ENCODE data around the gene TRAM2. TPM values are rescaled to one million over a fixed set of nuclear protein-coding genes. Genes with fewer than 3 reads are reported as not detected.
A peak's percentile ranks its signal among the peaks of the same experiment; 100 is the strongest.

Gene TRAM2
- polyA plus RNA-seq, 1 experiment = 152 TPM

DNA sequence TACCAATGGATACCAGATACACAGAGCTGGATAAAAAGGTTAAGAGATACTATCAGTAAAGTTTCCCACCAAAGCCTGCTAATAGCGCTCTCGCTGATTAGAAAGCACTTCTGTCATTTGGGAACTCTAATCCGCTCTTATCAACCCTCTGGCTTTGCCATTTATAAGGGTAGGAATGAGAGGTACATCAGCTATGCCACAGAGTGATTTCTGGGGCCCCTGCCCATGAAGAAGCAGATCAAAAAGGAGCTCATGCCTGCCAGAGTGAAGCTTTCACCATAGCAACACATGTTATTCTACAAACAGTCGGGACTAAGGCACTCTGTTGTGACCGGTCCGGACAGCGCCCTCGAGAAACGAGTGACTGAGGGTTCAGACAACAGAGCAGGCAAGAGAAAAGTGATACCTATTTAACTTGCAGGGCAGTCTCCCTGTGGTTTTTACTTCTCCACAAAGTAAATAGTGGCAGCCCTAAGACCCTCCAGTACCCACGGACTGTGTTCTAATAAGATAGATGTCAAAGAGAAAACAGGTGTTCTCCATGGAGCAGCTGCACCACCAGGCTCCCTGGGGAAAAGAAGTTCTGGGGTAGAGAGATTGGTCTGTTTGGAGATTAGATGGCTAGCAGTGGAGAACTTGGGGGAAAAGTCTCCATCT lies 5.6 kb downstream of the TRAM2 start:
- DNase-seq (ENCODE audit: low read depth, low spot score) = no peak
- Histone ChIP-seq H3K27me3 (ENCODE audit: control insufficient read depth, insufficient read depth, low read length) (no peaks in the 10 kb centered on the region), H3K4me3 (ENCODE audit: low read depth, low read length) (peak overlapping the region; percentile 5; the same call in 1 of the 2 replicates), H3K27ac (ENCODE audit: low read depth, low read length) (no peak overlapping the region), H3K9me3 (ENCODE audit: control insufficient read depth, insufficient read depth, low read length) (no peaks in the 10 kb centered on the region; the same call in 1 of the 2 replicates)
- ChIA-PET CTCF (interaction anchor here (0.6 to 1.4 kb wide), 3 partner anchors 60 to 92 kb away, joined by 3 to 5 read pairs (median 4); no protein-coding TSS in a partner anchor), POLR2A (interaction anchor here (1.6 kb wide), 1 partner anchor 56 kb away, joined by 6 read pairs; no protein-coding TSS in a partner anchor)
- no peak for TF ChIP-seq CTCF (IDR thresholded peaks at IDR 0.05; ENCODE audit: low read depth, low read length)

DNA sequence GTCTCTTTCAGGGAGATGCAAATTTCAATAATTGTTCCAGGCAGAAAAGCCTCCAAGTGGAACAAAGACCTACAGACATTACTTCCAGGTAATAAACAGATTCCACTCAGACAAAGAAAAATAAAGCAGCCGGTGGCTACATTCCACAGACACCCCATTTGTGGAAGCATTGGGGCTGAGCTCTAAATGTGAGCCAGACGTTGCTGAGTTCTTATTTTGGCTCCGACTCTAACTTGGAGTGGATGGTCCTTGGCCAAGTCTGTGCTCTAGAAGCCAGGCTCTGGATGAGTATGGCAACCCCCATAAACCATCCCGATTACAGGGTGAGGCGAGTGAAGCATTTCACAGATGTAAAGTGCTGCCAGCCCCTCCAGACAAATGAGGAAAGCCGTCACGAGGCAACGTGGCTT lies 6.6 kb downstream of the TRAM2 start:
- ChIA-PET POLR2A (interaction anchor here (1.2 to 1.7 kb wide), 3 partner anchors 10 to 56 kb away, joined by 4 to 6 read pairs (median 6); no protein-coding TSS in a partner anchor), CTCF (interaction anchor here (1.0 to 1.4 kb wide), 4 partner anchors 29 to 154 kb away, joined by 3 to 5 read pairs (median 4); no protein-coding TSS in a partner anchor)
- H3K4me3 ChIP-seq (ENCODE audit: low read depth, low read length) = peak overlapping the region; percentile 17; the same call in 1 of the 2 replicates
- no peaks in the 10 kb centered on the region for H3K27me3 ChIP-seq (ENCODE audit: control insufficient read depth, insufficient read depth, low read length)
- H3K9me3 ChIP-seq (ENCODE audit: control insufficient read depth, insufficient read depth, low read length) = no peaks in the 10 kb centered on the region
- no peak for DNase-seq (ENCODE audit: low read depth, low spot score)
- no peak for TF ChIP-seq CTCF (IDR thresholded peaks at IDR 0.05; ENCODE audit: low read depth, low read length)
- H3K27ac ChIP-seq (ENCODE audit: low read depth, low read length) = peak overlapping the region; percentile 34

DNA sequence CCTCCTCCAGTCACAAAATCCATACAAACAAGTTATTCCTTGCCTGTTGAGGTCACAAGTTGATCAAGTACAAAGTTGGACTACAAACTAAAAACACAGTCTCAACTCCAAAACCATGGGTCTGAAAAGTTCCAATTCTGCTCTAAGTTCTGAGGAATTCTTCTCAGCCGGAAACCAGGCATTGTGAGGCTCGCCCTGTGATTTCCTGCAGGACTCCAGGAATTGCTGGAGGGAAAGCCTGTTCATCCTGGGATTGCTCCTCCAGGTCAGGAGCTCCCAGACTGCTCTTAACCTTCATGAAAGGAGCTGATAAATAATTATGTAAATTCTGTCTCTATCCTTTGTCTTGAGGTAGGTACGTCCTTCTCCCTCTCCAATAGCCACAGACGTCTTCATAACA lies 8.5 kb downstream of the TRAM2 start:
- DNase-seq (ENCODE audit: low read depth, low spot score) = no peak
- H3K27ac ChIP-seq (ENCODE audit: low read depth, low read length) = no peak overlapping the region
- TF ChIP-seq CTCF (IDR thresholded peaks at IDR 0.05; ENCODE audit: low read depth, low read length) = no peak
- CTCF ChIA-PET = no interaction called here
- H3K27me3 ChIP-seq (ENCODE audit: control insufficient read depth, insufficient read depth, low read length) = no peaks in the 10 kb centered on the region
- POLR2A ChIA-PET = no interaction called here
- no peaks in the 10 kb centered on the region for H3K9me3 ChIP-seq (ENCODE audit: control insufficient read depth, insufficient read depth, low read length)
- no peak overlapping the region for H3K4me3 ChIP-seq (ENCODE audit: low read depth, low read length)

- POLR2A ChIA-PET = interaction anchor here (0.6 to 1.7 kb wide), 8 partner anchors 9 to 147 kb away, joined by 3 to 9 read pairs (median 4); partner anchors contain the start of genes EFHC1 and TRAM2
- peak overlapping the region; percentile 88 for H3K27ac ChIP-seq (ENCODE audit: low read depth, low read length)
- no peak overlapping the region for H3K4me3 ChIP-seq (ENCODE audit: low read depth, low read length)
- CTCF ChIA-PET = interaction anchor here (1.2 to 1.3 kb wide), 3 partner anchors 9 to 85 kb away, joined by 4 to 7 read pairs (median 4); partner anchors contain the start of gene TRAM2
- no peaks in the 10 kb centered on the region for H3K9me3 ChIP-seq (ENCODE audit: control insufficient read depth, insufficient read depth, low read length)
- peak; percentile 76 for DNase-seq (ENCODE audit: low read depth, low spot score)
- no peak for TF ChIP-seq CTCF (IDR thresholded peaks at IDR 0.05; ENCODE audit: low read depth, low read length)
- H3K27me3 ChIP-seq (ENCODE audit: control insufficient read depth, insufficient read depth, low read length) = no peaks in the 10 kb centered on the region
These were observed 10.0 kb downstream of the TRAM2 start for GRCh38 chr6:52566853-52567279.

DNA sequence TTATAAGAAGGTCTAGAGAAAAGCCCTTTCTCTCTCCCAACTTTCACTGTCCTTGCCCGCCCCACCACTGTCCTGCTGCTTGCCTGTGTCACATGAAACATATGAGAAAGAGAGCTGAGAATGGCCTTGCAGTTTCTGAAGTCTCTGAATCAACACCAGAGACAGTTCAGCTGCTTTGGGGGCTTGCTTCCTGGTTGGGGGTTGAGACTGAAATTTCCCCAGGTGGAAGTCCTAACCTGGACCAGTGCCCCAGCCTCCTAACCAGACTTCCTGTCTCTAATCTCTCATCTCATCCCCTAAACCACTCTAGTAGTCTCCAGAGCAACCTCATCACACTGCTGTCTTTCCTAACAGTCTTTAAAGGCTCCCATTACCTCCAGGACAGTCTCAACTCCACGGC lies 10.7 kb downstream of the TRAM2 start:
- POLR2A ChIA-PET = interaction anchor here (1.4 to 1.7 kb wide), 3 partner anchors 8 to 26 kb away, joined by 5 to 9 read pairs (median 5); partner anchors contain the start of gene TRAM2
- Histone ChIP-seq H3K27ac (ENCODE audit: low read depth, low read length) (peak overlapping the region; percentile 88), H3K4me3 (ENCODE audit: low read depth, low read length) (no peak overlapping the region)

More for the DNA sequence above, 10.7 kb downstream of the TRAM2 start:
- H3K9me3 ChIP-seq (ENCODE audit: control insufficient read depth, insufficient read depth, low read length) = no peaks in the 10 kb centered on the region
- no peak for DNase-seq (ENCODE audit: low read depth, low spot score)
- TF ChIP-seq CTCF (IDR thresholded peaks at IDR 0.05; ENCODE audit: low read depth, low read length) = no peak
- no peaks in the 10 kb centered on the region for H3K27me3 ChIP-seq (ENCODE audit: control insufficient read depth, insufficient read depth, low read length)
- CTCF ChIA-PET = interaction anchor here (1.2 kb wide), 2 partner anchors 32 to 86 kb away, joined by 4 read pairs; no protein-coding TSS in a partner anchor

Data from AG04450 (cell line).